Large intestine (tissue), 3 donors: ENCODE measurements around the gene OXER1. TPM values are rescaled to one million over a fixed set of nuclear protein-coding genes. Genes with fewer than 3 reads are reported as not detected.

Experiments used
- DNase-seq, 2 donors: peaks; one replicate each; pipeline versions ENCODE4 v3.0.0 to v3.0.0-alpha.2; 2013
- H3K27ac ChIP-seq: one replicate; pipeline ENCODE4 v1.5.1; 2013; ENCODE audit warnings: low read length
- H3K27me3 ChIP-seq: 2 replicates; pipeline ENCODE4 v1.6.1; 2013; ENCODE audit warnings: low read length; ENCODE audit not compliant: control insufficient read depth, insufficient read depth
- H3K36me3 ChIP-seq: 2 replicates; pipeline ENCODE4 v1.6.1; 2013; ENCODE audit warnings: low read length; ENCODE audit not compliant: control insufficient read depth, insufficient read depth
- H3K4me1 ChIP-seq: one replicate; pipeline ENCODE4 v1.6.1; 2013; ENCODE audit warnings: low read length; ENCODE audit not compliant: control insufficient read depth, insufficient read depth
- H3K4me3 ChIP-seq: one replicate; pipeline ENCODE4 v1.5.1; 2013; ENCODE audit warnings: low read length
- H3K9me3 ChIP-seq: one replicate; pipeline ENCODE4 v1.6.1; 2013; ENCODE audit warnings: mild to moderate bottlenecking, low read depth, low read length, moderate library complexity; ENCODE audit not compliant: control insufficient read depth
- WGBS: methylation state at CpG from one replicate; pipeline ENCODE4 v1.1.5; 2013; ENCODE audit warnings: low lambda C conversion rate; ENCODE audit not compliant: insufficient coverage; 5-methylcytosine and 5-hydroxymethylcytosine counted together
- polyA plus RNA-seq: library from polyadenylated mRNA; unstranded; fragments of 120-200 nt; gene quantifications from one replicate; pipeline ENCODE4 v1.2.1, GENCODE V29; 2013

The OXER1 gene
- polyA plus RNA-seq, 1 donor: 12.2 TPM

DNA sequence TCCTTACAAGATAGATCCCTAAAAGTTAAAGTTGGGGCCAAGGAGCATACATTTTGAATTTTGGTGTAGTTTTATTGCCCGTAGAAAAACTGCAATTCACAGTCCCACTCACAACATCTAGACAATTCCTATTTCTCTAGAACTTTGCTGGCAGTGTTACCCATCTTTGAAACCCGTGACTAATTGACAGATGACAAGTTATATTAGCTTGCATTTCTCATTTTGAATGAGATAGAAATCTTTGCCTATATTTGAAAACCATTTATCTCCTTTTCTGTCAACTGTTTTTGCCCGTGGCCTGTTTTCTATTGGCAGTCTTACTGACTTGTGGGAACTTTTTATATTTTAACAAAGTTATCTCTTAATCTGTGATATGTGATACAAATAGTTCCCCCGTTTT lies 50.0 kb downstream of the OXER1 start:
- Histone ChIP-seq H3K27me3 (no peaks in the 10 kb centered on the region), H3K27ac (no peak overlapping the region), H3K9me3 (no peaks in the 10 kb centered on the region), H3K4me3 (no peak overlapping the region), H3K4me1 (no peaks in the 10 kb centered on the region), H3K36me3 (peaks cover 4% of the 10 kb centered on the region)
- WGBS: 67% methylated on average over 1 of the region's 4 CpGs
- no peak for DNase-seq

DNA sequence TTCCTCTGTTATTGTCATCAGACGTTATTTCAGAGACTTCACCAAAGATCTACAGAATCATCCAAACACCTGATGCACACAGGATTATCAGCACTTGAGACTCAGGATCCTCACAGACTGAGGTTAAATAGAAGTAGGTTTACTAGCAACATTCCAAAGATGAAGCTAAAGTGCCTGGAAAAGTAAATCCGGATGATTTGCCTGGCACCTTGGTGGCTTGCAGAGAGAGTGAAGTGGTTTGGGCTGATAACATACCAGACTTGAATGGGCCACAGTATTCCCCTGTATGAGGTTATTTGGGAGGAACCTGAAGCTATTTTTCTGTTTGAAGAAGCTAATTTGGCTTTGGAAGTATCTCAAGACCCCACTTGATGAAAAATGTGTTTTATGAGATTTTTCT lies 51.0 kb downstream of the OXER1 start:
- no peak overlapping the region for H3K4me3 ChIP-seq

More for the DNA sequence above, 51.0 kb downstream of the OXER1 start:
- Histone ChIP-seq H3K27ac (no peak overlapping the region), H3K4me1 (no peaks in the 10 kb centered on the region), H3K36me3 (peaks cover 12% of the 10 kb centered on the region), H3K27me3 (no peaks in the 10 kb centered on the region), H3K9me3 (no peaks in the 10 kb centered on the region)
- no peak for DNase-seq
- WGBS: no CpG with 5 or more reads among the region's 2 CpGs

Other genes starting within 250 kb of the OXER1 start
- 34.0 TPM for gene MTA3, start 195.5 kb downstream of the OXER1 start, polyA plus RNA-seq
- gene HAAO, start 28.4 kb upstream of the OXER1 start, polyA plus RNA-seq: 47.9 TPM